Vagina (tissue), 2 donors: Measurements from ENCODE around the gene RIC1. TPM values are rescaled to one million over a fixed set of nuclear protein-coding genes. Genes with fewer than 3 reads are reported as not detected.

Experiments
- DNase-seq, 2 donors: peaks; one replicate each; pipeline ENCODE4 v3.0.0-alpha.2; 2017; ENCODE audit errors: extremely low spot score in 2 of 2
- H3K27ac ChIP-seq: fragments of 200-600 bp; sonication (generic); one replicate; pipeline ENCODE4 v1.5.1; 2019
- H3K27me3 ChIP-seq: fragments of 200-600 bp; sonication (generic); one replicate; pipeline ENCODE4 v1.5.1; 2019
- H3K36me3 ChIP-seq, 2 donors: fragments of 200-600 bp; sonication (generic); one replicate each; pipeline ENCODE4 v1.5.1; 2017 to 2019
- H3K4me1 ChIP-seq: fragments of 200-600 bp; sonication (generic); one replicate; pipeline ENCODE4 v1.5.1; 2019
- H3K4me3 ChIP-seq, 2 donors: fragments of 200-600 bp; sonication (generic); 1 replicate in 1 of 2; 2 replicates in 1 of 2; pipeline ENCODE4 v1.5.1; 2016 to 2019
- H3K9me3 ChIP-seq: fragments of 200-600 bp; sonication (generic); one replicate; pipeline ENCODE4 v1.5.1; 2019
- POLR2A ChIP-seq, 2 donors: fragments of 450-650 bp; IDR thresholded peaks; one replicate each; pipeline ENCODE4 v1.6.1; 2017; ENCODE audit warnings: antibody characterized with exemption in 2 of 2, mild to moderate bottlenecking in 2 of 2, moderate library complexity in 2 of 2
- POLR2AphosphoS5 ChIP-seq, 2 donors: sonication (generic); formaldehyde crosslinking; IDR thresholded peaks; one replicate each; pipeline ENCODE4 v1.9.0; 2017; ENCODE audit warnings: antibody characterized with exemption in 2 of 2, mild to moderate bottlenecking in 2 of 2, low read depth in 1 of 2; ENCODE audit not compliant: insufficient read depth in 1 of 2
- intact Hi-C: fragments of 100-400 bp; cut with DNase I; formaldehyde crosslinking; loops from one replicate; pipeline ENCODE4 v1.15.1; 2023
- total RNA-seq: library from RNA; depleted of rRNA; stranded (reverse); fragments of >200 nt; gene quantifications from one replicate; pipeline ENCODE4 v1.2.3, GENCODE V29; 2016
- TF ChIP-seq, protein P1 (sequence below), 3 experiments: fragments of 450-650 bp in 2 of 3; fragments of 200-600 bp in 1 of 3; sonication (generic) in 1 of 3; IDR thresholded peaks; one replicate each; pipeline ENCODE4 v1.5.1; 2017 to 2019; ENCODE audit warnings: antibody characterized with exemption in 3 of 3, mild to moderate bottlenecking in 2 of 3, moderate library complexity in 2 of 3

Gene RIC1
- total RNA-seq, 1 donor from 2014 or later: 49.8 TPM

DNA sequence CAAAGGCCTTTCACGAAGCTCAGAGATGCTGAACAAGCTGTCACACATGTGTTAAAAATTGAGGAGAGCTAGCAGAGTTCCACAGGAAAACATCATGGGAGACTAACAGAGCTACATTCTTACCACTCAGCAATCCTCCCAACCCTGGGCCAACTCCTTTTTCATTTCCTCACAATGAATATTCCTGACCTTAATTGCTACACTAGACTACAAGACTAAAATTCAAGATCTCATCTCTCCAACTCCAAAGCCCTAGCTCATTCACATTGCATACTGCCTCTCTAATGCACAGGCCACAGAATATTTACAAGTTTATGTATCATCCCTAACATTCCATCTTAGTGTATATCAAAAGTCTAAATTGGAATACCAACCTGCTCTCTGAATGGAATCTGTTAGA is 182.8 kb downstream of the RIC1 start:
- Histone ChIP-seq H3K4me3 (no peak overlapping the region), H3K9me3 (no peaks in the 10 kb centered on the region), H3K36me3 (peaks cover 0 to 20% of the 10 kb centered on the region in 2 donors), H3K4me1 (no peaks in the 10 kb centered on the region), H3K27ac (no peak overlapping the region), H3K27me3 (no peaks in the 10 kb centered on the region)
- intact Hi-C loops: no loop called here
- no peak for TF ChIP-seq POLR2AphosphoS5 (IDR thresholded peaks at IDR 0.05; ENCODE audit: insufficient read depth in 1 of 2, low read depth in 1 of 2)
- no peak for DNase-seq

DNA sequence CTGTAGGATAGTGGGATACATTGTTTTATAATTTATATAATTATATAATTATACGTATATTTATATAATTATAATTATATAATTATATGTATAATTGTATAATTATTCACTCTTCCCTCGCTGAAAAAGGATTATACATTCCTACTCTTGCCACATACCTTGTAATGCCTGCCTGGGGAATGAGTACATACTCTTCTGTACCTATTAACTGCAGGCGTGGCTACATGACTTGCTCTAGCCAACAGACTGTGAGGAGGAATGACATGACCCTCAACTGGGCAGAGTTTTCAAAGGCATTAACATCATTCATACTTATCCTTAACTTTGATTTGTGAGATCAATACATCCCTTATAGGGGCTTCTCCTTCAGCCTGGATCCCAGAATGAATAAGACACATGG is 184.9 kb downstream of the RIC1 start:
- no peak for DNase-seq
- H3K4me1 ChIP-seq: no peaks in the 10 kb centered on the region
- TF ChIP-seq POLR2AphosphoS5 (IDR thresholded peaks at IDR 0.05; ENCODE audit: insufficient read depth in 1 of 2, low read depth in 1 of 2) (no peak), POLR2A (IDR thresholded peaks at IDR 0.05) (no peak)
- TF ChIP-seq, protein P1, sequence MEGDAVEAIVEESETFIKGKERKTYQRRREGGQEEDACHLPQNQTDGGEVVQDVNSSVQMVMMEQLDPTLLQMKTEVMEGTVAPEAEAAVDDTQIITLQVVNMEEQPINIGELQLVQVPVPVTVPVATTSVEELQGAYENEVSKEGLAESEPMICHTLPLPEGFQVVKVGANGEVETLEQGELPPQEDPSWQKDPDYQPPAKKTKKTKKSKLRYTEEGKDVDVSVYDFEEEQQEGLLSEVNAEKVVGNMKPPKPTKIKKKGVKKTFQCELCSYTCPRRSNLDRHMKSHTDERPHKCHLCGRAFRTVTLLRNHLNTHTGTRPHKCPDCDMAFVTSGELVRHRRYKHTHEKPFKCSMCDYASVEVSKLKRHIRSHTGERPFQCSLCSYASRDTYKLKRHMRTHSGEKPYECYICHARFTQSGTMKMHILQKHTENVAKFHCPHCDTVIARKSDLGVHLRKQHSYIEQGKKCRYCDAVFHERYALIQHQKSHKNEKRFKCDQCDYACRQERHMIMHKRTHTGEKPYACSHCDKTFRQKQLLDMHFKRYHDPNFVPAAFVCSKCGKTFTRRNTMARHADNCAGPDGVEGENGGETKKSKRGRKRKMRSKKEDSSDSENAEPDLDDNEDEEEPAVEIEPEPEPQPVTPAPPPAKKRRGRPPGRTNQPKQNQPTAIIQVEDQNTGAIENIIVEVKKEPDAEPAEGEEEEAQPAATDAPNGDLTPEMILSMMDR (IDR thresholded peaks at IDR 0.05): no peak
- peaks cover 0 to 17% of the 10 kb centered on the region in 2 donors for H3K36me3 ChIP-seq
- no peak overlapping the region for H3K4me3 ChIP-seq
- H3K27me3 ChIP-seq: no peaks in the 10 kb centered on the region
- intact Hi-C loops: no loop called here
- H3K27ac ChIP-seq: no peak overlapping the region
- H3K9me3 ChIP-seq: no peaks in the 10 kb centered on the region

GRCh38 chr9:5815461-5815860 is 186.6 kb downstream of the RIC1 start:
- H3K4me1 ChIP-seq: no peaks in the 10 kb centered on the region
- intact Hi-C loops: no loop called here
- TF ChIP-seq, protein P1 (IDR thresholded peaks at IDR 0.05): no peak
- TF ChIP-seq POLR2A (IDR thresholded peaks at IDR 0.05): no peak
- no peak for TF ChIP-seq POLR2AphosphoS5 (IDR thresholded peaks at IDR 0.05; ENCODE audit: insufficient read depth in 1 of 2, low read depth in 1 of 2)
- H3K27me3 ChIP-seq: no peaks in the 10 kb centered on the region
- H3K27ac ChIP-seq: no peak overlapping the region
- H3K4me3 ChIP-seq: no peak overlapping the region
- no peak for DNase-seq
- H3K36me3 ChIP-seq: peaks cover 0 to 10% of the 10 kb centered on the region in 2 donors
- H3K9me3 ChIP-seq: no peaks in the 10 kb centered on the region

GRCh38 chr9:5817862-5818261 is 189.0 kb downstream of the RIC1 start:
- no peak for DNase-seq
- Histone ChIP-seq H3K4me1 (no peaks in the 10 kb centered on the region), H3K36me3 (peaks cover 0 to 4% of the 10 kb centered on the region in 2 donors), H3K9me3 (no peaks in the 10 kb centered on the region), H3K27me3 (no peaks in the 10 kb centered on the region), H3K27ac (no peak overlapping the region), H3K4me3 (no peak overlapping the region)
- TF ChIP-seq, protein P1 (IDR thresholded peaks at IDR 0.05): no peak
- TF ChIP-seq POLR2AphosphoS5 (IDR thresholded peaks at IDR 0.05; ENCODE audit: insufficient read depth in 1 of 2, low read depth in 1 of 2): no peak
- no peak for TF ChIP-seq POLR2A (IDR thresholded peaks at IDR 0.05)
- intact Hi-C loops: no loop called here

GRCh38 chr9:5818424-5819142 is 189.7 kb downstream of the RIC1 start:
- intact Hi-C loops: no loop called here

More at GRCh38 chr9:5818424-5819142, 189.7 kb downstream of the RIC1 start:
- no peak overlapping the region for H3K27ac ChIP-seq
- H3K27me3 ChIP-seq: no peaks in the 10 kb centered on the region
- peaks cover 0 to 7% of the 10 kb centered on the region in 2 donors for H3K36me3 ChIP-seq
- H3K9me3 ChIP-seq: no peaks in the 10 kb centered on the region
- no peaks in the 10 kb centered on the region for H3K4me1 ChIP-seq
- no peak for DNase-seq
- TF ChIP-seq POLR2AphosphoS5 (IDR thresholded peaks at IDR 0.05; ENCODE audit: insufficient read depth in 1 of 2, low read depth in 1 of 2) (no peak), POLR2A (IDR thresholded peaks at IDR 0.05) (no peak)
- TF ChIP-seq, protein P1 (IDR thresholded peaks at IDR 0.05): no peak
- no peak overlapping the region for H3K4me3 ChIP-seq
